ENCODE results near the gene ZNHIT6.

DNA sequence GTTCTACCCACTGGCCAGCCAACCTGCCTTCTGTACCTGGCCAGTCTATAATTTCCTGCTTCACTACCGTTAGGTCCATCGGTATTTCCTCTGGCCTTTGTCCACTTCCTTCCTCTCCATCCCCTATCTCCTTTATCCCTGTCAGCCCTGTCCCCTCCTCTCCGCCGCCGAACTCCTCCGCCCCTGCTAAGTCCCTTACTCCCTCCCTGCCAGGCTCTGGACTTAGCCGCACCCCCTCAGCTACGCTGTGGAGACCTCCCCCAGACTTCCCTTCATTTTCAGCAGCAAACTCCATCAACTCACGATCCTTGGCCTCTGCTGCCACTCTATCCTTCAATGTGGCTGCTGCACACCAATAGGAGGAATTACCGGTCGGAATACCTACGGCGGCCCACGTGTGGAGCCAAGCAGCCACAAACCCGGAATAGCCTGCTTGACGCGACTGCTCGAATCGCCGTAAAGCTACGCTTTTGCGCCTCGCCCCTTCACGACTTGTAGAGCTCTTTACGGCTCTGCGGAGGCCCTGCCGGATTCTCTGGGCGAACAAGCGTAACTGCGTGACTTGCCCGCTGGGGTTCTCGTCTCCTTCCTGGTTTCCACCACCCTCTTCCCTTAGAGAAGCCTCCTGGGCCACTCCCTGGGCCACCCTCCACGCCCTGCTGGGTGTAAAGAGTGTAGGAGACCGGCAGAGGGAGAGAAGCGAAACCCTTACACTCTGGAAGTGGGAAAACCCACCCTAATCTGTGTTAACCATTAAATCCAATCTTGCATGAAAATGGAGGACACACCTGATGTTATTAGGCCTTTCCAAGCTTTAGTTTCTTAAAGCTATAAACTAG lies at the start of gene ZNHIT6:
- TF ChIP-seq, protein P1, sequence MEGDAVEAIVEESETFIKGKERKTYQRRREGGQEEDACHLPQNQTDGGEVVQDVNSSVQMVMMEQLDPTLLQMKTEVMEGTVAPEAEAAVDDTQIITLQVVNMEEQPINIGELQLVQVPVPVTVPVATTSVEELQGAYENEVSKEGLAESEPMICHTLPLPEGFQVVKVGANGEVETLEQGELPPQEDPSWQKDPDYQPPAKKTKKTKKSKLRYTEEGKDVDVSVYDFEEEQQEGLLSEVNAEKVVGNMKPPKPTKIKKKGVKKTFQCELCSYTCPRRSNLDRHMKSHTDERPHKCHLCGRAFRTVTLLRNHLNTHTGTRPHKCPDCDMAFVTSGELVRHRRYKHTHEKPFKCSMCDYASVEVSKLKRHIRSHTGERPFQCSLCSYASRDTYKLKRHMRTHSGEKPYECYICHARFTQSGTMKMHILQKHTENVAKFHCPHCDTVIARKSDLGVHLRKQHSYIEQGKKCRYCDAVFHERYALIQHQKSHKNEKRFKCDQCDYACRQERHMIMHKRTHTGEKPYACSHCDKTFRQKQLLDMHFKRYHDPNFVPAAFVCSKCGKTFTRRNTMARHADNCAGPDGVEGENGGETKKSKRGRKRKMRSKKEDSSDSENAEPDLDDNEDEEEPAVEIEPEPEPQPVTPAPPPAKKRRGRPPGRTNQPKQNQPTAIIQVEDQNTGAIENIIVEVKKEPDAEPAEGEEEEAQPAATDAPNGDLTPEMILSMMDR (IDR thresholded peaks at IDR 0.05; ENCODE audit: low read length) = peak; percentile 20; the same call in 1 of the 2 replicates
- TF ChIP-seq EZH2 (IDR thresholded peaks at IDR 0.05; ENCODE audit: borderline replicate concordance, low read length) = no peak

Data from OCI-LY1 (cell line).